SU-DHL-6 (cell line): Measurements from ENCODE around the gene ABCF1.

ENCODE experiments used
- H2AFZ ChIP-seq: fragments of 200-600 bp; sonication (generic); 2 replicates; pipeline ENCODE4 v1.6.1; 2014; ENCODE audit warnings: low read depth, mild to moderate bottlenecking, moderate library complexity, mixed read lengths, antibody characterized with exemption, low read length; ENCODE audit not compliant: severe bottlenecking
- H3F3A ChIP-seq: fragments of 200-600 bp; shearing (Covaris generic); 2 replicates; pipeline ENCODE4 v1.6.0; 2016; ENCODE audit warnings: antibody characterized with exemption, mild to moderate bottlenecking; ENCODE audit not compliant: insufficient read depth
- H3K27ac ChIP-seq: fragments of 200-600 bp; sonication (generic); 2 replicates; pipeline ENCODE4 v1.5.1; 2016; ENCODE audit warnings: low read depth, mild to moderate bottlenecking, low read length, moderate library complexity, mixed read lengths
- H3K27me3 ChIP-seq: fragments of 200-600 bp; sonication (generic), shearing (Covaris generic); 2 replicates; pipeline ENCODE4 v1.6.0; 2014; ENCODE audit warnings: mild to moderate bottlenecking, low read length
- H3K36me3 ChIP-seq: fragments of 200-600 bp; sonication (generic); 2 replicates; pipeline ENCODE4 v1.6.1; 2014; ENCODE audit warnings: mild to moderate bottlenecking, low read length, mixed read lengths
- H3K4me2 ChIP-seq: fragments of 300-600, 200-600 bp; shearing (Covaris generic), sonication (generic); 2 replicates; pipeline ENCODE4 v1.6.0; 2014; ENCODE audit warnings: low read length, low read depth, mild to moderate bottlenecking; ENCODE audit not compliant: poor library complexity, severe bottlenecking
- H3K4me3 ChIP-seq: fragments of 200-600 bp; sonication (generic); 2 replicates; pipeline ENCODE4 v1.5.1; 2014; ENCODE audit warnings: antibody characterized with exemption, low read length, mild to moderate bottlenecking, mixed read lengths; ENCODE audit not compliant: insufficient read depth, poor library complexity, severe bottlenecking
- H3K79me2 ChIP-seq: fragments of 200-600 bp; sonication (generic); 2 replicates; pipeline ENCODE4 v1.6.1; 2014; ENCODE audit warnings: mild to moderate bottlenecking, low read length, moderate library complexity; ENCODE audit not compliant: insufficient read depth
- H3K9ac ChIP-seq: fragments of 200-600 bp; sonication (generic); 2 replicates; pipeline ENCODE4 v1.7.0; 2014; ENCODE audit warnings: mild to moderate bottlenecking, low read length
- H3K9me2 ChIP-seq: fragments of 200-600 bp; sonication (generic); replicated peaks from 2 replicates; pipeline ENCODE4 v1.6.1; 2014; ENCODE audit warnings: low read length; ENCODE audit not compliant: insufficient read depth
- H3K9me3 ChIP-seq: fragments of 200-600 bp; sonication (generic); 2 replicates; pipeline ENCODE4 v1.6.1; 2014; ENCODE audit warnings: low read length, mixed read lengths; ENCODE audit not compliant: insufficient read depth
- H4K20me1 ChIP-seq: fragments of 200-600 bp; sonication (generic); 2 replicates; pipeline ENCODE4 v1.6.1; 2014; ENCODE audit warnings: low read depth, mild to moderate bottlenecking, antibody characterized with exemption, low read length, moderate library complexity, mixed read lengths
- CTCF ChIP-seq: fragments of 200-600 bp; sonication (generic); IDR thresholded peaks from one replicate; pipeline ENCODE4 v1.5.1; 2017; ENCODE audit warnings: antibody characterized with exemption, mild to moderate bottlenecking, low read length, moderate library complexity; ENCODE audit not compliant: insufficient read depth, poor library complexity, severe bottlenecking
- EZH2phosphoT487 ChIP-seq: fragments of 200-600 bp; sonication (generic), shearing (Covaris generic); conservative IDR thresholded peaks from 2 replicates; pipeline ENCODE4 v1.6.1; 2018; ENCODE audit warnings: mild to moderate bottlenecking, antibody characterized with exemption, low read length, moderate library complexity, mixed read lengths

The ABCF1 gene

GRCh38 chr6:30600451-30600961, 29.3 kb downstream of the ABCF1 start:
- no peak overlapping the region for H2AFZ ChIP-seq
- H3K27ac ChIP-seq: no peak overlapping the region
- TF ChIP-seq CTCF: no peak
- no peak for TF ChIP-seq EZH2phosphoT487
- no peak overlapping the region for H3K9ac ChIP-seq
- no peaks in the 10 kb centered on the region for H3K9me3 ChIP-seq
- H3K27me3 ChIP-seq: no peaks in the 10 kb centered on the region
- no peak overlapping the region for H3K4me2 ChIP-seq
- no peaks in the 10 kb centered on the region for H4K20me1 ChIP-seq
- no peak overlapping the region for H3K4me3 ChIP-seq
- H3K9me2 ChIP-seq: no peaks in the 10 kb centered on the region
- H3F3A ChIP-seq: peaks cover 28% of the 10 kb centered on the region
- H3K79me2 ChIP-seq: no peaks in the 10 kb centered on the region
- H3K36me3 ChIP-seq: peaks cover 34% of the 10 kb centered on the region

- H3K27ac ChIP-seq: no peak overlapping the region
Observed at GRCh38 chr6:30601436-30601814, 30.2 kb downstream of the ABCF1 start.

GRCh38 chr6:30601815-30602641, 30.8 kb downstream of the ABCF1 start:
- H3K36me3 ChIP-seq: peaks cover 48% of the 10 kb centered on the region

More at GRCh38 chr6:30601436-30601814, 30.2 kb downstream of the ABCF1 start:
- no peaks in the 10 kb centered on the region for H3K79me2 ChIP-seq
- no peaks in the 10 kb centered on the region for H3K9me2 ChIP-seq
- H3K36me3 ChIP-seq: peaks cover 42% of the 10 kb centered on the region
- TF ChIP-seq EZH2phosphoT487 (no peak), CTCF (no peak)
- H3F3A ChIP-seq: peaks cover 28% of the 10 kb centered on the region
- no peak overlapping the region for H2AFZ ChIP-seq
- H3K9me3 ChIP-seq: no peaks in the 10 kb centered on the region
- no peak overlapping the region for H3K9ac ChIP-seq
- no peaks in the 10 kb centered on the region for H4K20me1 ChIP-seq
- no peaks in the 10 kb centered on the region for H3K27me3 ChIP-seq
- H3K4me2 ChIP-seq: no peak overlapping the region
- H3K4me3 ChIP-seq: no peak overlapping the region

More at GRCh38 chr6:30601815-30602641, 30.8 kb downstream of the ABCF1 start:
- Histone ChIP-seq H3K27me3 (no peaks in the 10 kb centered on the region), H3K9me3 (no peaks in the 10 kb centered on the region), H2AFZ (no peak overlapping the region), H3F3A (peaks cover 29% of the 10 kb centered on the region), H3K9me2 (no peaks in the 10 kb centered on the region), H3K4me2 (no peak overlapping the region), H4K20me1 (no peaks in the 10 kb centered on the region), H3K4me3 (no peak overlapping the region), H3K9ac (no peak overlapping the region), H3K27ac (no peak overlapping the region), H3K79me2 (no peaks in the 10 kb centered on the region)
- TF ChIP-seq EZH2phosphoT487: no peak
- TF ChIP-seq CTCF: no peak
